ENCODE data around the gene COA8.

GRCh38 chr14:103552011-103552845 lies 10.5 kb upstream of the COA8 start:
- TF ChIP-seq CTCF (IDR thresholded peaks at IDR 0.05): no peak
- TF ChIP-seq POLR2A (IDR thresholded peaks at IDR 0.05): no peak

All from heart left ventricle (tissue), 13 donors.